ENCODE data around the gene SQSTM1. TPM values are rescaled to one million over a fixed set of nuclear protein-coding genes. Genes with fewer than 3 reads are reported as not detected.

Gene SQSTM1
- polyA plus RNA-seq, 2 of the 4 experiments (the other 2 are of a cell fraction): 362 to 625 TPM

DNA sequence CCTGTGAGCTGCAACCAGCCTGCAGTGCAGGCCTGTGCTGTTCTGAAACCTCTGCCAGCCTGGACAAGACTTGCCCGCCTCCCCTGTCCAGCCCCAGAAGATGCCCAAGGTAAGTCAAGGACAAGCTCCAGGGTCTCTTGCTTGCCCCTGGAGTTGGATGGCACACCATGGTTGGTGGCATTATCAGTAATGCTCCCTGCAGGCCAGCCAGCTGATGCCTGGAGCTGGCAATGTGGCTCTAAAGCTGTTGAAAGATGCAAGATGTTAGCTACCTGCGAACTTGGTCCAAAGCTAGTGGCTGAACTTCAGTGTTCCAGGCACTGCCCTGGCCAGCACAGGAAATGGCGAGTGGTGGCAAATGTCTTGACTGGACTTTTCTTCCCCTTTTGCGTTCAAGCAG, 40.9 kb upstream of the SQSTM1 start:
- TF ChIP-seq CEBPB (IDR thresholded peaks at IDR 0.05) (no peak), CBX8 (IDR thresholded peaks at IDR 0.05) (no peak), CHD2 (IDR thresholded peaks at IDR 0.05; ENCODE audit: low read length, partially characterized antibody) (no peak), MYC (IDR thresholded peaks at IDR 0.05; ENCODE audit: borderline replicate concordance, low read length) (no peak)
- TF ChIP-seq, protein P1, sequence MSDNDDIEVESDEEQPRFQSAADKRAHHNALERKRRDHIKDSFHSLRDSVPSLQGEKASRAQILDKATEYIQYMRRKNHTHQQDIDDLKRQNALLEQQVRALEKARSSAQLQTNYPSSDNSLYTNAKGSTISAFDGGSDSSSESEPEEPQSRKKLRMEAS (IDR thresholded peaks at IDR 0.05): no peak
- TF ChIP-seq, protein P2, sequence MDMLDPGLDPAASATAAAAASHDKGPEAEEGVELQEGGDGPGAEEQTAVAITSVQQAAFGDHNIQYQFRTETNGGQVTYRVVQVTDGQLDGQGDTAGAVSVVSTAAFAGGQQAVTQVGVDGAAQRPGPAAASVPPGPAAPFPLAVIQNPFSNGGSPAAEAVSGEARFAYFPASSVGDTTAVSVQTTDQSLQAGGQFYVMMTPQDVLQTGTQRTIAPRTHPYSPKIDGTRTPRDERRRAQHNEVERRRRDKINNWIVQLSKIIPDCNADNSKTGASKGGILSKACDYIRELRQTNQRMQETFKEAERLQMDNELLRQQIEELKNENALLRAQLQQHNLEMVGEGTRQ (IDR thresholded peaks at IDR 0.05): no peak
- H3K4me2 ChIP-seq: no peak overlapping the region
- H3K4me1 ChIP-seq: no peaks in the 10 kb centered on the region
- WGBS (ENCODE audit: missing lambda C conversion rate): 98% methylated on average over 4 of the region's 4 CpGs
- no peaks in the 10 kb centered on the region for H3K9me3 ChIP-seq
- DNase-seq (ENCODE audit: low read depth in 1 of 2, low spot score in 1 of 2) (no peak), ATAC-seq (no peak), FAIRE-seq (no peak)
- H3K27ac ChIP-seq: no peak overlapping the region
- no peak overlapping the region for H3K4me3 ChIP-seq
- CTCF ChIA-PET: interaction anchor here (1.6 to 9.3 kb wide), 4 partner anchors 11 to 22 kb away, joined by 8 to 68 read pairs (median 16); partner anchors contain the start of gene LTC4S
- POLR2A ChIA-PET: no interaction called here

GRCh38 chr5:179780362-179780761, 40.3 kb upstream of the SQSTM1 start:
- TF ChIP-seq NR3C1 (IDR thresholded peaks at IDR 0.05): no peak
- TF ChIP-seq POLR2AphosphoS2 (conservative IDR thresholded peaks at IDR 0.05; ENCODE audit: low read length): no peak
- TF ChIP-seq, protein P3, sequence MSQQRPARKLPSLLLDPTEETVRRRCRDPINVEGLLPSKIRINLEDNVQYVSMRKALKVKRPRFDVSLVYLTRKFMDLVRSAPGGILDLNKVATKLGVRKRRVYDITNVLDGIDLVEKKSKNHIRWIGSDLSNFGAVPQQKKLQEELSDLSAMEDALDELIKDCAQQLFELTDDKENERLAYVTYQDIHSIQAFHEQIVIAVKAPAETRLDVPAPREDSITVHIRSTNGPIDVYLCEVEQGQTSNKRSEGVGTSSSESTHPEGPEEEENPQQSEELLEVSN (IDR thresholded peaks at IDR 0.05; ENCODE audit: borderline replicate concordance, low read depth): no peak
- TF ChIP-seq FOSB (CRISPR knock-in tag; IDR thresholded peaks at IDR 0.05): no peak
- no peak for TF ChIP-seq CEBPB (IDR thresholded peaks at IDR 0.05)
- no peak for TF ChIP-seq RFX5 (IDR thresholded peaks at IDR 0.05)
- TF ChIP-seq, protein P1 (IDR thresholded peaks at IDR 0.05): no peak
- DNase-seq (ENCODE audit: low read depth in 1 of 2, low spot score in 1 of 2) (no peak), FAIRE-seq (no peak), ATAC-seq (no peak)
- CTCF ChIA-PET: interaction anchor here (0.8 to 9.3 kb wide), 6 partner anchors 12 to 37 kb away, joined by 3 to 68 read pairs (median 8); partner anchors contain the start of gene LTC4S
- no peaks in the 10 kb centered on the region for H3K4me1 ChIP-seq
- no peaks in the 10 kb centered on the region for H3K9me3 ChIP-seq
- WGBS (ENCODE audit: missing lambda C conversion rate): 91% methylated on average over 7 of the region's 7 CpGs
- no peak overlapping the region for H3K4me3 ChIP-seq
- POLR2A ChIA-PET: no interaction called here
- H3K4me2 ChIP-seq: no peak overlapping the region
- H3K27ac ChIP-seq: no peak overlapping the region

DNA sequence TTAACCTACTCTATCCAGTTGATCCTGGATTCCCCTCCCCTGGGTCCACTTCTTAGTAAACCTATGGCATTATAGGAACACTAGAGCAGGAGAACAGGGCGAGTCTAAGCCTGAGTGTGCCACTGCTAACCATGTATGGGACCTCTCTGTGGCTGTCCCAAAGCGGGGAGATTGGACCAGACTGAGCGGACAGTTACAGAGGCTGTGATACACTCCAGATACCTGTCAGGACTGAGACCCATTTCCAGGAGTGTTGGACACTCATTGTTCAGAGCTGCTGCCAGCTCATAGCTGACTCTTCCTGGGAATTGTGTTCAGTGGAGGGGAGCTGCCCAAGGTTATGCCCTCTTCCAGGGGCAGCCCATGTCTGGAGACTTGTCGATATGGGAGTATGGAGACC, 38.9 kb upstream of the SQSTM1 start:
- WGBS (ENCODE audit: missing lambda C conversion rate): 91% methylated on average over 4 of the region's 4 CpGs
- CTCF ChIA-PET: interaction anchor here (1.0 to 9.3 kb wide), 6 partner anchors 11 to 22 kb away, joined by 3 to 68 read pairs (median 3); partner anchors contain the start of gene LTC4S
- ATAC-seq (no peak), FAIRE-seq (no peak), DNase-seq (ENCODE audit: low read depth in 1 of 2, low spot score in 1 of 2) (no peak)
- Histone ChIP-seq H3K4me2 (no peak overlapping the region), H3K4me1 (no peaks in the 10 kb centered on the region), H3K9me3 (no peaks in the 10 kb centered on the region), H3K27ac (no peak overlapping the region), H3K4me3 (no peak overlapping the region)
- POLR2A ChIA-PET: no interaction called here
- TF ChIP-seq SMC3 (IDR thresholded peaks at IDR 0.05) (no peak), ATOH8 (CRISPR knock-in tag; IDR thresholded peaks at IDR 0.05; ENCODE audit: low read depth) (no peak), GATA3 (IDR thresholded peaks at IDR 0.05; ENCODE audit: borderline replicate concordance) (no peak), ZSCAN20 (CRISPR knock-in tag; IDR thresholded peaks at IDR 0.05) (no peak), POLR2A (IDR thresholded peaks at IDR 0.05; ENCODE audit: low read length) (no peak)

GRCh38 chr5:179783128-179783527, 37.6 kb upstream of the SQSTM1 start:
- no peak for DNase-seq (ENCODE audit: low read depth in 1 of 2, low spot score in 1 of 2)
- CTCF ChIA-PET: interaction anchor here (0.7 to 9.3 kb wide), 5 partner anchors 13 to 225 kb away, joined by 3 to 68 read pairs (median 10); partner anchors contain the start of gene LTC4S
- Histone ChIP-seq H3K4me3 (no peak overlapping the region), H3K27ac (no peak overlapping the region), H3K4me1 (no peaks in the 10 kb centered on the region), H3K9me3 (no peaks in the 10 kb centered on the region), H3K4me2 (no peak overlapping the region)
- no peak for FAIRE-seq
- POLR2A ChIA-PET: interaction anchor here (0.7 kb wide), 1 partner anchor 13 kb away, joined by 3 read pairs; no protein-coding TSS in a partner anchor
- no peak for TF ChIP-seq MAFK (IDR thresholded peaks at IDR 0.05; ENCODE audit: partially characterized antibody)
- TF ChIP-seq CEBPB (IDR thresholded peaks at IDR 0.05): no peak
- no peak for TF ChIP-seq ESRRA (IDR thresholded peaks at IDR 0.05; ENCODE audit: borderline replicate concordance, low read length)
- TF ChIP-seq RNF2 (IDR thresholded peaks at IDR 0.05; ENCODE audit: borderline replicate concordance, low read depth): no peak
- TF ChIP-seq, protein P4, sequence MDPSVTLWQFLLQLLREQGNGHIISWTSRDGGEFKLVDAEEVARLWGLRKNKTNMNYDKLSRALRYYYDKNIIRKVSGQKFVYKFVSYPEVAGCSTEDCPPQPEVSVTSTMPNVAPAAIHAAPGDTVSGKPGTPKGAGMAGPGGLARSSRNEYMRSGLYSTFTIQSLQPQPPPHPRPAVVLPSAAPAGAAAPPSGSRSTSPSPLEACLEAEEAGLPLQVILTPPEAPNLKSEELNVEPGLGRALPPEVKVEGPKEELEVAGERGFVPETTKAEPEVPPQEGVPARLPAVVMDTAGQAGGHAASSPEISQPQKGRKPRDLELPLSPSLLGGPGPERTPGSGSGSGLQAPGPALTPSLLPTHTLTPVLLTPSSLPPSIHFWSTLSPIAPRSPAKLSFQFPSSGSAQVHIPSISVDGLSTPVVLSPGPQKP (IDR thresholded peaks at IDR 0.05; ENCODE audit: low read depth, low read length): no peak
- WGBS (ENCODE audit: missing lambda C conversion rate): 94% methylated on average over 9 of the region's 9 CpGs
- ATAC-seq: no peak; a peak in 1 of 6 replicates
